Kidney epithelial cell (primary cell): Measurements from ENCODE around the gene NHSL2. TPM values are rescaled to one million over a fixed set of nuclear protein-coding genes. Genes with fewer than 3 reads are reported as not detected.

Source experiments
- DNase-seq: peaks from one replicate; pipeline ENCODE4 v3.0.0-alpha.2; 2010; ENCODE audit warnings: low read depth
- H3K27me3 ChIP-seq: 2 replicates; pipeline ENCODE4 v1.6.0; 2011; ENCODE audit warnings: low read length; ENCODE audit not compliant: control insufficient read depth, insufficient read depth
- H3K36me3 ChIP-seq: 2 replicates; pipeline ENCODE4 v1.5.1; 2011; ENCODE audit warnings: low read length; ENCODE audit not compliant: control insufficient read depth, insufficient read depth
- H3K4me3 ChIP-seq: 2 replicates; pipeline ENCODE4 v1.5.1; 2011; ENCODE audit warnings: low read depth, mild to moderate bottlenecking, control low read depth, low read length
- total RNA-seq: library from RNA; depleted of rRNA; stranded (reverse); fragments of >200 nt; gene quantifications from 2 replicates; pipeline ENCODE4 v1.2.3, GENCODE V29; 2015
- TF ChIP-seq, protein P1 (sequence below): IDR thresholded peaks from 2 replicates; pipeline ENCODE4 v1.5.1; 2011; ENCODE audit warnings: mild to moderate bottlenecking, moderate library complexity, low read length, control low read depth, inconsistent platforms; ENCODE audit not compliant: insufficient read depth, poor library complexity, severe bottlenecking

Gene NHSL2
- total RNA-seq, 1 donor from 2014 or later = 1.4 TPM

DNA sequence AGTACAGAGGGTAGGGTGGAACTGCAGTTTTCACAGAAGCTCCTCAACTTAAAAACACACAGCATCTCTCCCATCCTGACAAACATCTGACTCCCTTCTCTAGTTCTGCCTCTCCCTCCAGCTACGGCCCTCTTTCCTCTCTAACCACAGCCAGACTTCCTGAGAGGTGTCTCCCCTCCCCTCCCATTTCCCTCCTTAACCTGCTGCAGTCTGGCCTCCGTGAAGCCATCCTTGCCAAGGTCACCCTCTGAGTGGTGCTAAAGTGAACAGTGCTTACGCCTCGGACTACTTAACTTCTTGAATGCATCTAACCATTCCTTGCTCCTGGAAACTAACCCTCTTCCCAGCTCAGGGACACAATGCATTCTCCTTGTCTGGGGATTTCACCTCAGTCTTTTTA is 167.8 kb downstream of the NHSL2 start:
- TF ChIP-seq, protein P1, sequence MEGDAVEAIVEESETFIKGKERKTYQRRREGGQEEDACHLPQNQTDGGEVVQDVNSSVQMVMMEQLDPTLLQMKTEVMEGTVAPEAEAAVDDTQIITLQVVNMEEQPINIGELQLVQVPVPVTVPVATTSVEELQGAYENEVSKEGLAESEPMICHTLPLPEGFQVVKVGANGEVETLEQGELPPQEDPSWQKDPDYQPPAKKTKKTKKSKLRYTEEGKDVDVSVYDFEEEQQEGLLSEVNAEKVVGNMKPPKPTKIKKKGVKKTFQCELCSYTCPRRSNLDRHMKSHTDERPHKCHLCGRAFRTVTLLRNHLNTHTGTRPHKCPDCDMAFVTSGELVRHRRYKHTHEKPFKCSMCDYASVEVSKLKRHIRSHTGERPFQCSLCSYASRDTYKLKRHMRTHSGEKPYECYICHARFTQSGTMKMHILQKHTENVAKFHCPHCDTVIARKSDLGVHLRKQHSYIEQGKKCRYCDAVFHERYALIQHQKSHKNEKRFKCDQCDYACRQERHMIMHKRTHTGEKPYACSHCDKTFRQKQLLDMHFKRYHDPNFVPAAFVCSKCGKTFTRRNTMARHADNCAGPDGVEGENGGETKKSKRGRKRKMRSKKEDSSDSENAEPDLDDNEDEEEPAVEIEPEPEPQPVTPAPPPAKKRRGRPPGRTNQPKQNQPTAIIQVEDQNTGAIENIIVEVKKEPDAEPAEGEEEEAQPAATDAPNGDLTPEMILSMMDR = no peak
- Histone ChIP-seq H3K4me3 (no peak overlapping the region), H3K36me3 (no peaks in the 10 kb centered on the region), H3K27me3 (no peaks in the 10 kb centered on the region)
- no peak for DNase-seq

DNA sequence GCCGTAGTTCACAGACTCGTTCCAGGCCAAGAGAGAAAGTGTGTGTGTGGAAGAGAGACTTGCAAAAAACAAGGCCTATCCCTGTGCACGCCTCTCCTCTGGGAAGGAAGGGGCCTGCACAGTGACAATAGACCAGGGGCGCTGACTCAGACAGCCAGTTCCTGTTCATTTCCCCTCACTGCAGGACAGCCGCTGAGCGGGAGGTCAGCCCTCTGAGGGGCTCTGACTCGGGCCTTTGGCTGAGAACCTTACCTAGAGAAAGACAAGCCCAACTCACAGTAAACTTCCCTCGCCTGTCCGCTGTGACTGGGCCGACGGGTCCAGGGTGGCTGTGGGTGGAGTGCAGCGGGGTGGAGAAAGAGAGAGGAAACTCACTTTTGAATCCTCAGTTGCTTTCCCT is 169.0 kb downstream of the NHSL2 start:
- no peak for DNase-seq
- Histone ChIP-seq H3K27me3 (no peaks in the 10 kb centered on the region), H3K36me3 (no peaks in the 10 kb centered on the region), H3K4me3 (no peak overlapping the region)
- TF ChIP-seq, protein P1 = no peak

DNA sequence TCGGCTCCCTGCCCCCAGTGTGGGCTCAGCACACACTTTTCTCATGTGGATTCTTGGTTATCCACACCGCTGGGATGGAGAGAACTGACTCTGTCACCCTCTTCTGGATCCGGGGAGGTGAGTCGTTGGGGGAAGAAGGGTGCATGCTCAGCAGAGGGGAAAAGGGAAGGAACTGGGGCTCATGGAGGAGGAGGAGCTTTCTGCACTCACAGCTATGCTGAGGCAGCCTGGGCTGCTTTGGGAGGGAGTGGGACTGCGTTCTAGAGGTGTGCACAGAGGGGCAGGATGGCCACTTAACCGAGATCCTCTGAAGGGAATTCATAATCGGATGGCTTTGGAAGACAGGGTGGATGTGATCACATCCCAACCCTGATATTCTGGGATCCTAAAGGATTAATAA is 169.5 kb downstream of the NHSL2 start:
- H3K4me3 ChIP-seq = no peak overlapping the region

DNA sequence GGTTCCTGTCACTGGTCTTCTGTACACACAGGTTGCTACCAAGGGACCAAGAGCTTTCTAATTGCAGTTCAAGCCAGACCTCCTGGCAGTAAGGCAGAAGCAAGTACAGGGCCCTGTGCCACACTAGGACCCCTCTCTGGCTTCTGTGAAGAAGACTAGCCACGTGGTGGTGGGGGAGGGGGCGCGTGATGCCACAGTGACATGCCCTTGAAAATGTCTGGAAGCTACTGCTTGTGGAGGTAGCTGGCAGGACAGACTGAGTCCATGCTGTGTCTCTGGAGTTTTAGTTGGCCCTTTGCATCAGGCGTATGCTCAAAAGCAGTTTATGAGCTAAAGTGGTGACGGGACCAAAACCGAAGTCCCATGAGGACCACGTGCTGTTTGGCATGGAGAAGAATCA is 170.2 kb downstream of the NHSL2 start:
- Histone ChIP-seq H3K27me3 (no peaks in the 10 kb centered on the region), H3K4me3 (no peak overlapping the region), H3K36me3 (no peaks in the 10 kb centered on the region)
- TF ChIP-seq, protein P1 = no peak
- no peak for DNase-seq

More for the DNA sequence above, 169.5 kb downstream of the NHSL2 start:
- TF ChIP-seq, protein P1 = no peak
- no peaks in the 10 kb centered on the region for H3K27me3 ChIP-seq
- no peaks in the 10 kb centered on the region for H3K36me3 ChIP-seq
- DNase-seq = no peak

DNA sequence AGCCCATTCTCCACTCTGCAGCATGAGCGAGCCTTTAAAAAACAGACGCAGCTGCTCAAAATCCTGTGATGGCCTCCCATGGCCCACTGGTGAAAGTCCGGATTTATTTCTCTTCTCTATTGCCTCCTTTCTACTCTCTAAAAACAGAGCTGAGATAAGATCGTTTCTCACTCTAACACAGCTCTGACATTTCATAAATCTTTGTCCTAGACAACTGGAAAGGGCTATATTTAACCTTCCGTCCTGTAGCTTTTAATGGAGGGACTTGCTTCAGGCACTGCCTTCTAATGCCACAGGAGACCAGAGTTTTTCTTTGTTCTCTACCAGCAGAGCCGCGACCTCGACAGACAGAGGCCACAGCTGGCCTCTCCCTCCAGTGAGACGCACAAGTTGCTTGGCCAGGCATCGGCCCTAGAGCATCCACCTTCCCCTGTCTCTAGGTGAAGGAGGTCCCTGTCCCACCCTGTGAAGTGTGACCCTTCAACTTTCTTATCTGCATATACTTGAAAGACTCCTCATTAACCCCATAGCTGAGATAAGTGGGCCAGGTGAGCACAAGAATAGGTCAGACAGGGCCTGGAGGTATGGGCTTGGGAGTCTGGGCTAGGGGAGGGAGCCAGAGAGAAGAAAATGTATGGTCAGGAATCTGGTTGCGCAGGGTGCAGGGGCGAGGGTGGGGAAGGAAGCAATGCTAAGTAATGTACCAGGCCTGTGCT is 171.1 kb downstream of the NHSL2 start:
- TF ChIP-seq, protein P1 = no peak
- H3K27me3 ChIP-seq = no peaks in the 10 kb centered on the region

DNA sequence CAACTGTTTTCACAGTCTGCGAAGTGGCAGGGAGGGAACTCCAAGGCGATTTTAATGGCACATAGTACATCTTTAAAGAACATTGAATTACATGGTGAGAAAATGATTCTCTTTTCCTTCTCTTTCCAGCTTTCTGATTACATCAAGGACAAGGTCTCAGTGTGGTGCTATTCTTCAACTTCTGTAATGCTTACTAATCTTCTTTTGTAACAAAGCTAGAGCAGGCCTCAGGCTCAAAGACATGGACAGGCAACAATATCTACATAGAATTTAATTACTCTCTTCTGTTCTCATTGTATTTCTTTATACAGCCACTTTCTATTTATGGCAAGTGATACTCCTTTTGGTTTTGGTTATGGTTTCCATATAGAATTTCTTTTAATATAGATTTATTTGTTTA is 172.6 kb downstream of the NHSL2 start:
- Histone ChIP-seq H3K4me3 (no peak overlapping the region), H3K36me3 (no peaks in the 10 kb centered on the region), H3K27me3 (no peaks in the 10 kb centered on the region)
- DNase-seq = no peak
- TF ChIP-seq, protein P1 = no peak

More for the DNA sequence above, 171.1 kb downstream of the NHSL2 start:
- Histone ChIP-seq H3K36me3 (no peaks in the 10 kb centered on the region), H3K4me3 (no peak overlapping the region)
- no peak for DNase-seq
